SK-N-SH (cell line): Measurements from ENCODE around the gene SH2D3C. TPM values are rescaled to one million over a fixed set of nuclear protein-coding genes. Genes with fewer than 3 reads are reported as not detected.
"Not testable (repeated sequence)": the region's sequence is repeated elsewhere in the genome, so short reads cannot be mapped to it uniquely, and the experiment has no call there.

Source experiments
- CTCF ChIA-PET: fragments of 300-600, 350-600 bp; formaldehyde crosslinking; extraction: SDS; loops from one replicate; lab custom pipeline; 2021; lab: Yijun Ruan, JAX
- POLR2A ChIA-PET: fragments of 350-600 bp; sonication (Branson Sonifier 250); formaldehyde crosslinking; extraction: SDS; loops from one replicate; lab custom pipeline; 2020; ENCODE audit warnings: antibody characterized with exemption, inconsistent platforms; lab: Yijun Ruan, JAX
- DNase-seq: peaks from one replicate; pipeline ENCODE4 v3.0.0; 2012
- H2AFZ ChIP-seq: fragments of 200-600 bp; sonication (generic); 2 replicates; pipeline ENCODE4 v1.8.1; 2016; ENCODE audit warnings: antibody characterized with exemption, mild to moderate bottlenecking, low read depth
- H3F3A ChIP-seq: fragments of 200-600 bp; sonication (generic); replicated peaks from 2 replicates; pipeline ENCODE3; 2016; ENCODE audit warnings: antibody characterized with exemption, mild to moderate bottlenecking; ENCODE audit not compliant: insufficient read depth
- H3K27ac ChIP-seq, 2 experiments: fragments of 200-500 bp in 1 of 2; fragments of 200-600 bp in 1 of 2; sonication (Bioruptor generic) in 1 of 2; sonication (generic), shearing (Covaris generic) in 1 of 2; 2 replicates each; pipeline versions ENCODE4 v1.5.1 to v1.6.1; 2014 to 2016; ENCODE audit warnings: low read depth in 2 of 2, inconsistent platforms in 1 of 2, low read length in 1 of 2, mild to moderate bottlenecking in 1 of 2, mixed read lengths in 1 of 2
- H3K27me3 ChIP-seq: fragments of 200-600 bp; sonication (generic), shearing (Covaris generic); 2 replicates; pipeline ENCODE4 v1.6.1; 2016; ENCODE audit warnings: mixed run types; ENCODE audit not compliant: insufficient read depth
- H3K36me3 ChIP-seq, 2 experiments: fragments of 200-500 bp in 1 of 2; fragments of 200-600 bp in 1 of 2; sonication (Bioruptor generic) in 1 of 2; sonication (generic) in 1 of 2; replicated peaks in 1 of 2; 2 replicates each; pipeline versions ENCODE3 to v1.5.1; 2014 to 2016; ENCODE audit warnings: low read length in 1 of 2, mild to moderate bottlenecking in 1 of 2; ENCODE audit not compliant: insufficient read depth in 2 of 2, control insufficient read depth in 1 of 2
- H3K4me1 ChIP-seq, 2 experiments: fragments of 200-500 bp in 1 of 2; fragments of 200-600 bp in 1 of 2; sonication (Bioruptor generic) in 1 of 2; sonication (generic), shearing (Covaris generic) in 1 of 2; 2 replicates each; pipeline versions ENCODE4 v1.5.1 to v1.6.1; 2014 to 2016; ENCODE audit warnings: low read depth in 1 of 2, low read length in 1 of 2, mixed run types in 1 of 2; ENCODE audit not compliant: insufficient read depth in 2 of 2, control insufficient read depth in 1 of 2
- H3K4me2 ChIP-seq: fragments of 200-600 bp; sonication (generic), shearing (Covaris generic); 2 replicates; pipeline ENCODE4 v1.6.1; 2017; ENCODE audit warnings: mixed run types
- H3K4me3 ChIP-seq, 2 experiments: fragments of 200-500 bp in 1 of 2; fragments of 200-600 bp in 1 of 2; sonication (Bioruptor generic) in 1 of 2; sonication (generic), shearing (Covaris generic) in 1 of 2; 2 replicates each; pipeline versions ENCODE4 v1.5.1 to v1.8.1; 2014 to 2016; ENCODE audit warnings: low read depth in 2 of 2, inconsistent platforms in 1 of 2, low read length in 1 of 2, mild to moderate bottlenecking in 1 of 2, mixed read lengths in 1 of 2, moderate library complexity in 1 of 2
- H3K79me2 ChIP-seq: fragments of 200-600 bp; sonication (generic); 2 replicates; pipeline ENCODE4 v1.8.1; 2017; ENCODE audit warnings: mild to moderate bottlenecking; ENCODE audit not compliant: insufficient read depth
- H3K9ac ChIP-seq: fragments of 200-600 bp; sonication (generic); 2 replicates; pipeline ENCODE4 v1.6.1; 2017; ENCODE audit warnings: mixed run types
- H3K9me2 ChIP-seq: fragments of 200-600 bp; sonication (generic); 2 replicates; pipeline ENCODE4 v1.6.1; 2017; ENCODE audit warnings: mixed run types
- H3K9me3 ChIP-seq: fragments of 200-600 bp; sonication (generic); 2 replicates; pipeline ENCODE4 v1.6.1; 2017; ENCODE audit warnings: mixed run types, mild to moderate bottlenecking, moderate library complexity
- H4K20me1 ChIP-seq: fragments of 200-600 bp; sonication (generic); 2 replicates; pipeline ENCODE4 v1.6.1; 2017; ENCODE audit warnings: mild to moderate bottlenecking, mixed run types; ENCODE audit not compliant: insufficient read depth
- EZH2phosphoT487 ChIP-seq: fragments of 200-600 bp; sonication (generic); IDR thresholded peaks from 2 replicates; pipeline ENCODE4 v1.6.1; 2017; ENCODE audit warnings: low read depth, mixed run types, mild to moderate bottlenecking, antibody characterized with exemption, moderate library complexity, borderline replicate concordance
- GATA2 ChIP-seq: sonication (generic); formaldehyde crosslinking; IDR thresholded peaks from 2 replicates; pipeline ENCODE4 v1.5.0; 2020; ENCODE audit warnings: mild to moderate bottlenecking, missing genetic modification reagents
- JUND ChIP-seq: IDR thresholded peaks from 2 replicates; pipeline ENCODE4 v1.4.0; 2012
- REST ChIP-seq: IDR thresholded peaks from 2 replicates; pipeline ENCODE4 v1.6.1; 2012; ENCODE audit warnings: mild to moderate bottlenecking, low read depth, low read length, moderate library complexity
- RFX5 ChIP-seq: IDR thresholded peaks from 2 replicates; pipeline ENCODE4 v1.6.1; 2012; ENCODE audit warnings: mild to moderate bottlenecking, improper control_type of control experiment, low read length
- WGBS: methylation state at CpG from one replicate; pipeline ENCODE4 v1.1.6; 2017; ENCODE audit warnings: low lambda C conversion rate; 5-methylcytosine and 5-hydroxymethylcytosine counted together
- polyA plus RNA-seq, 3 experiments: library from polyadenylated mRNA; depleted of rRNA; stranded (reverse); fragments of >200 nt; gene quantifications; 2 replicates each; pipeline ENCODE4 v1.2.3, GENCODE V29; 2012

Gene SH2D3C
- polyA plus RNA-seq, 1 of the 3 experiments (the other 2 are of a cell fraction) = 0.15 TPM

- Histone ChIP-seq H3K27me3 (no peaks in the 10 kb centered on the region), H4K20me1 (peaks cover 6% of the 10 kb centered on the region), H3K9ac (no peak overlapping the region), H3K9me3 (no peaks in the 10 kb centered on the region), H3K27ac (no peak overlapping the region), H3K4me2 (no peak overlapping the region), H2AFZ (no peak overlapping the region), H3F3A (no peaks in the 10 kb centered on the region), H3K36me3 (peaks cover under 1% of the 10 kb centered on the region in 2 experiments), H3K9me2 (no peaks in the 10 kb centered on the region), H3K4me1 (peaks cover 0 to 21% of the 10 kb centered on the region in 2 experiments; a peak in 2 of 4 replicates), H3K4me3 (no peak overlapping the region), H3K79me2 (peaks cover 9% of the 10 kb centered on the region)
- no peak for TF ChIP-seq RFX5
- TF ChIP-seq JUND = no peak
- no peak for TF ChIP-seq GATA2 (CRISPR knock-in tag)
- TF ChIP-seq REST = no peak
- 90% methylated on average over 3 of the region's 4 CpGs for WGBS
- no peak for DNase-seq
- POLR2A ChIA-PET = no interaction called here
- CTCF ChIA-PET = interaction anchor here (0.9 to 4.5 kb wide), 5 partner anchors 15 to 89 kb away, joined by 3 to 23 read pairs (median 5); partner anchors contain the start of gene TOR2A
These were observed 3.3 kb upstream of the SH2D3C start for GRCh38 chr9:127781806-127782205.

GRCh38 chr9:127780909-127781308 is 2.4 kb upstream of the SH2D3C start:
- not testable (repeated sequence) for H3K9me2 ChIP-seq
- CTCF ChIA-PET = interaction anchor here (0.9 to 4.5 kb wide), 4 partner anchors 16 to 192 kb away, joined by 3 to 23 read pairs (median 13); partner anchors contain the start of gene TOR2A

GRCh38 chr9:127780126-127780885 is 1.8 kb upstream of the SH2D3C start:
- H3K9me2 ChIP-seq = no peaks in the 10 kb centered on the region
- no peaks in the 10 kb centered on the region for H3K79me2 ChIP-seq
- no peak overlapping the region for H3K4me3 ChIP-seq
- TF ChIP-seq EZH2phosphoT487 (no peak), GATA2 (CRISPR knock-in tag) (peak; percentile 73)
- TF ChIP-seq, all 33 proteins: peak for 1
- Histone ChIP-seq H3K9ac (no peak overlapping the region), H3K36me3 (no peaks in the 10 kb centered on the region), H3K27ac (no peak overlapping the region), H3K4me1 (peaks cover 0 to 21% of the 10 kb centered on the region in 2 experiments; a peak in 1 of 4 replicates), H4K20me1 (no peaks in the 10 kb centered on the region), H2AFZ (no peak overlapping the region), H3K9me3 (no peaks in the 10 kb centered on the region), H3K4me2 (no peak overlapping the region), H3F3A (no peaks in the 10 kb centered on the region), H3K27me3 (no peaks in the 10 kb centered on the region)
- ChIA-PET POLR2A (interaction anchor here (1.2 kb wide), 1 partner anchor 24 kb away, joined by 3 read pairs; no protein-coding TSS in a partner anchor), CTCF (interaction anchor here (0.9 to 4.5 kb wide), 5 partner anchors 13 to 191 kb away, joined by 3 to 23 read pairs (median 7); partner anchors contain the start of gene TOR2A)
- peak; percentile 56 for DNase-seq
- 57% methylated on average over 8 of the region's 20 CpGs for WGBS

More at GRCh38 chr9:127780909-127781308, 2.4 kb upstream of the SH2D3C start:
- H3K79me2 ChIP-seq, H3K27me3 ChIP-seq, H3K27ac ChIP-seq, DNase-seq, H3K4me2 ChIP-seq, H3K4me3 ChIP-seq, H3F3A ChIP-seq, H2AFZ ChIP-seq, H4K20me1 ChIP-seq, H3K36me3 ChIP-seq, H3K9ac ChIP-seq, H3K9me3 ChIP-seq: not testable (repeated sequence)
- peaks cover 0 to 21% of the 10 kb centered on the region in 2 experiments; a peak in 1 of 4 replicates for H3K4me1 ChIP-seq
- 88% methylated on average over 9 of the region's 9 CpGs for WGBS
- POLR2A ChIA-PET = interaction anchor here (1.2 kb wide), 1 partner anchor 25 kb away, joined by 3 read pairs; no protein-coding TSS in a partner anchor
